Spleen (tissue), 11 donors: ENCODE data around the gene CHIC2. TPM values are rescaled to one million over a fixed set of nuclear protein-coding genes. Genes with fewer than 3 reads are reported as not detected.
A peak's percentile ranks its signal among the peaks of the same experiment; 100 is the strongest.

Experiments used
- DNase-seq: peaks from one replicate; pipeline ENCODE4 v3.0.0-alpha.2; 2020
- H3K27ac ChIP-seq, 8 donors: fragments of 200-600 bp; sonication (generic) in 7 of 8; 1 replicate in 4 of 8; 2 replicates in 4 of 8; pipeline versions ENCODE4 v1.5.0 to v1.8.0; 2016 to 2021; ENCODE audit warnings: inconsistent platforms in 4 of 8, mild to moderate bottlenecking in 4 of 8, moderate library complexity in 1 of 8
- H3K27me3 ChIP-seq, 7 donors: fragments of 200-600 bp; sonication (generic) in 6 of 7; replicated peaks in 1 of 7; 1 replicate in 4 of 7; 2 replicates in 3 of 7; pipeline versions ENCODE4 v1.5.0 to v1.8.0; 2016 to 2021; ENCODE audit warnings: inconsistent platforms in 3 of 7, mild to moderate bottlenecking in 1 of 7
- H3K36me3 ChIP-seq, 6 donors: fragments of 200-600 bp; sonication (generic) in 5 of 6; 1 replicate in 4 of 6; 2 replicates in 2 of 6; pipeline versions ENCODE4 v1.5.0 to v1.8.0; 2016 to 2021; ENCODE audit warnings: inconsistent platforms in 2 of 6
- H3K4me1 ChIP-seq, 6 donors: fragments of 200-600 bp; sonication (generic) in 5 of 6; 1 replicate in 3 of 6; 2 replicates in 3 of 6; pipeline versions ENCODE4 v1.5.0 to v1.8.0; 2016 to 2021; ENCODE audit warnings: inconsistent platforms in 3 of 6
- H3K4me3 ChIP-seq, 8 donors: fragments of 200-600 bp; sonication (generic) in 7 of 8; 1 replicate in 4 of 8; 2 replicates in 4 of 8; pipeline versions ENCODE4 v1.5.0 to v1.8.0; 2016 to 2021; ENCODE audit warnings: inconsistent platforms in 4 of 8, mild to moderate bottlenecking in 4 of 8, moderate library complexity in 2 of 8
- H3K9me3 ChIP-seq, 8 donors: fragments of 200-600 bp; sonication (generic) in 7 of 8; 1 replicate in 4 of 8; 2 replicates in 4 of 8; pipeline versions ENCODE4 v1.5.0 to v1.8.0; 2016 to 2021; ENCODE audit warnings: inconsistent platforms in 4 of 8
- POLR2A ChIP-seq, 3 donors: fragments of 450-650 bp; IDR thresholded peaks; one replicate each; pipeline ENCODE4 v1.5.1; 2017; ENCODE audit warnings: antibody characterized with exemption in 3 of 3, mild to moderate bottlenecking in 1 of 3
- POLR2AphosphoS5 ChIP-seq, 3 donors: sonication (generic); formaldehyde crosslinking; IDR thresholded peaks; one replicate each; pipeline ENCODE4 v1.5.1; 2017; ENCODE audit warnings: antibody characterized with exemption in 3 of 3
- WGBS, 5 donors: extraction: QIAGEN DNeasy Blood & Tissue Kit in 3 of 5; methylation state at CpG; one replicate each; pipeline versions ENCODE4 v1.1.5 to v1.1.7; 2013 to 2018; 5-methylcytosine and 5-hydroxymethylcytosine counted together
- intact Hi-C: fragments of 100-400 bp; cut with DNase I; formaldehyde crosslinking; loops from one replicate; pipeline ENCODE4 v1.15.0; 2023; ENCODE audit warnings: low total_unique reads
- polyA plus RNA-seq, 3 donors: library from polyadenylated mRNA; stranded (reverse); fragments of 200-250 nt; gene quantifications; one replicate each; pipeline ENCODE4 v1.2.1, GENCODE V29; 2013
- total RNA-seq, 7 donors: library from RNA; depleted of rRNA in 3 of 7; stranded (reverse); fragments of >200 nt in 3 of 7; fragmentation: NEBNext Ultra II Directional in 4 of 7; extraction: Animal tissue kit (Norgen Biotek cat#: 25700) in 4 of 7; gene quantifications; one replicate each; pipeline versions ENCODE4 v1.1.0 to v1.2.1, GENCODE V29; 2016 to 2021
- TF ChIP-seq, protein P1 (sequence below), 11 experiments: fragments of 200-600 bp in 7 of 11; fragments of 450-650 bp in 4 of 11; sonication (generic) in 4 of 11; IDR thresholded peaks in 8 of 11; conservative IDR thresholded peaks in 3 of 11; 1 replicate in 7 of 11; 2 replicates in 4 of 11; pipeline versions ENCODE4 v1.4.0 to v1.8.0; 2016 to 2021; ENCODE audit warnings: antibody characterized with exemption in 11 of 11, inconsistent platforms in 4 of 11, mild to moderate bottlenecking in 1 of 11
- donor health status: healthy with polysubstance abuse.
- donor health status: DM: no; HTN: no; CAD: no; lungs with moderate emphysema.
- donor health status: DM: no; HTN: no; CAD: no.
- donor health status: Bipolar disorder and iron deficiency.
- donor health status: healthy.
- donor health status: DM: no; HTN: no; CAD: no.
- donor health status: DM: yes; HTN: yes; CAD: no.

CHIC2 gene
- total and polyA plus RNA-seq, 10 donors: 7.6 to 68.2 (median 39.7) TPM

DNA sequence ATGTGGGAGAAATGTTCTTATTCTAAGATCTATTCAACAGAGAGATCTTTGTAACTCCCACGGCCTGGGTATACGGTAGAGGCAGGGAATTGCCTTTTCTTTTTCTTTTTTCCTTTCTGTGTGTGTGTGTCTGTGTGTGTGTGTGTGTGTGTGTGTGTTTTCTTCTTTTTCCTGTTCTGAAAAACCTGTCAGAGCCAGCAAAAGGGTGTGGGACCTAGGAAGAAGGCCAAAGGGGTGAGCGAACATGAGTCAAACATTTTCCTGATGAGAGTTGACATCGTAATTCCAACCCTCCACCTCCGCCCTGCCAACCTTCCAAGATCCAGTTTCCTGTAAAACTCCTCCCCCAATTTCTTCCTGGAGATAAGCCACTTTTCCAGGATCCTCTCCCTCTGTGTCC is 2.8 kb upstream of the CHIC2 start:
- Histone ChIP-seq H3K4me3 (no peak overlapping the region), H3K27ac (peak overlapping the region in 7 of 8 donors; percentile 30 to 99 (median 61)), H3K4me1 (peaks cover 22 to 37% (median 30%) of the 10 kb centered on the region in 6 donors), H3K27me3 (no peaks in the 10 kb centered on the region), H3K36me3 (no peaks in the 10 kb centered on the region), H3K9me3 (peaks cover 0 to 4% (median 0%) of the 10 kb centered on the region in 8 donors)
- TF ChIP-seq POLR2A (IDR thresholded peaks at IDR 0.05): no peak
- 57 to 66% (median 58%) methylated on average over 5 of the region's 5 CpGs for WGBS, 5 donors
- no peak for DNase-seq
- intact Hi-C loops: no loop called here

GRCh38 chr4:54066718-54067129 is 2.3 kb upstream of the CHIC2 start:
- Histone ChIP-seq H3K9me3 (peaks cover 0 to 4% (median 0%) of the 10 kb centered on the region in 8 donors), H3K27me3 (no peaks in the 10 kb centered on the region), H3K27ac (peak overlapping the region in 7 of 8 donors; percentile 30 to 99 (median 61)), H3K36me3 (no peaks in the 10 kb centered on the region), H3K4me3 (no peak overlapping the region), H3K4me1 (peaks cover 26 to 41% (median 34%) of the 10 kb centered on the region in 6 donors)
- intact Hi-C loops: no loop called here
- no peak for DNase-seq
- TF ChIP-seq POLR2AphosphoS5 (IDR thresholded peaks at IDR 0.05) (no peak), POLR2A (IDR thresholded peaks at IDR 0.05) (no peak)
- TF ChIP-seq, protein P1, sequence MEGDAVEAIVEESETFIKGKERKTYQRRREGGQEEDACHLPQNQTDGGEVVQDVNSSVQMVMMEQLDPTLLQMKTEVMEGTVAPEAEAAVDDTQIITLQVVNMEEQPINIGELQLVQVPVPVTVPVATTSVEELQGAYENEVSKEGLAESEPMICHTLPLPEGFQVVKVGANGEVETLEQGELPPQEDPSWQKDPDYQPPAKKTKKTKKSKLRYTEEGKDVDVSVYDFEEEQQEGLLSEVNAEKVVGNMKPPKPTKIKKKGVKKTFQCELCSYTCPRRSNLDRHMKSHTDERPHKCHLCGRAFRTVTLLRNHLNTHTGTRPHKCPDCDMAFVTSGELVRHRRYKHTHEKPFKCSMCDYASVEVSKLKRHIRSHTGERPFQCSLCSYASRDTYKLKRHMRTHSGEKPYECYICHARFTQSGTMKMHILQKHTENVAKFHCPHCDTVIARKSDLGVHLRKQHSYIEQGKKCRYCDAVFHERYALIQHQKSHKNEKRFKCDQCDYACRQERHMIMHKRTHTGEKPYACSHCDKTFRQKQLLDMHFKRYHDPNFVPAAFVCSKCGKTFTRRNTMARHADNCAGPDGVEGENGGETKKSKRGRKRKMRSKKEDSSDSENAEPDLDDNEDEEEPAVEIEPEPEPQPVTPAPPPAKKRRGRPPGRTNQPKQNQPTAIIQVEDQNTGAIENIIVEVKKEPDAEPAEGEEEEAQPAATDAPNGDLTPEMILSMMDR (IDR thresholded peaks at IDR 0.05 in 8 of 11, conservative IDR thresholded peaks at IDR 0.05 in 3 of 11): no peak
- WGBS, 5 donors: 34 to 47% (median 40%) methylated on average over 2 of the region's 2 CpGs

GRCh38 chr4:54066088-54066415 is 1.6 kb upstream of the CHIC2 start:
- H3K27ac ChIP-seq: peak overlapping the region in 7 of 8 donors; percentile 92 to 100 (median 99)
- H3K9me3 ChIP-seq: peaks cover 0 to 4% (median 0%) of the 10 kb centered on the region in 8 donors
- DNase-seq: no peak
- H3K4me1 ChIP-seq: peaks cover 33 to 48% (median 41%) of the 10 kb centered on the region in 6 donors
- no peak for TF ChIP-seq POLR2A (IDR thresholded peaks at IDR 0.05)
- TF ChIP-seq, protein P1 (IDR thresholded peaks at IDR 0.05 in 8 of 11, conservative IDR thresholded peaks at IDR 0.05 in 3 of 11): no peak
- no peak for TF ChIP-seq POLR2AphosphoS5 (IDR thresholded peaks at IDR 0.05)
- H3K36me3 ChIP-seq: no peaks in the 10 kb centered on the region
- intact Hi-C loops: no loop called here
- WGBS, 5 donors: 68 to 91% (median 78%) methylated on average over 2 of the region's 2 CpGs
- no peaks in the 10 kb centered on the region for H3K27me3 ChIP-seq
- H3K4me3 ChIP-seq: no peak overlapping the region

DNA sequence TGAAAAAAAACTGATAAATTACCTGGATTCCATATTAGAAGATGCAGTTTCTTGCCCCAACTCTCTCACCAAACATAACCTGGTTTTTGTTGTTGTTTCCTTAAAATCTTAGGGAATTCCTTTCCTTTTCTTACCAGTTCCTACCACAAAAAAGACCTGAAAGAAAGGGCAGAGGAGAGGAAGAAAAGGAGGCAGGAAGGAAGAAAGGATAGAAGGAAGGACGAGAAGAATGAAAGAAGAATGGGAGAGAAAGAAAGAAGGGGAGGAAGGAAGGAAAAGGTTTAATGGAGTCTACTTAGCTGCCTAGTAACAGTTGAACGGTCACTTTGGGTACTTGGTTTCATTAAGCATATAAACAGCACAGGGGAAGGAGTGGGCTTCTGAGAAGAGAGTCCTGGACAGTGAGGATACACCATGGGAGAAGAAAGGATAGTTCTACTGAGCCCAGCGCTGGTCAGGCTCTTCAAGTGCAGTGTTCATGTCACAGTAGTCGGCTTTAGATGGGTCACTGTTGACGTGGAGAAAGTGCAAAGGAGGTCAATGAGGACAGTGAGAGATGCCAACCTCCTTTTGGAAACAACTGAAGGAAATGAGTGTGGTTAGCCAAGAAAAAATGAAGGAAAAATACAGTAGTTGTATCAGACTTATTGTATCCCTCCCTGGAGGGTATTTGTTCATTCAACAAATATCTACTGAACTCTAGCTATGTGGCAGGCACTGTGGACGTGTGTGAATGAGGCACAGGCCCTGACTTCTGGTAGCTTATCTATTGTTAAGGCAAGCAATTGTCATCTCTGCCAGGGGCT is 1.1 kb upstream of the CHIC2 start:
- no peak for DNase-seq
- Histone ChIP-seq H3K9me3 (peaks cover 0 to 4% (median 0%) of the 10 kb centered on the region in 8 donors), H3K27me3 (no peaks in the 10 kb centered on the region), H3K36me3 (no peaks in the 10 kb centered on the region), H3K4me1 (peaks cover 39 to 54% (median 46%) of the 10 kb centered on the region in 6 donors), H3K27ac (peak overlapping the region; percentile 92 to 100 (median 99)), H3K4me3 (peak overlapping the region in 6 of 8 donors; percentile 81 to 97 (median 94))
- intact Hi-C loops: no loop called here
- no peak for TF ChIP-seq POLR2A (IDR thresholded peaks at IDR 0.05)
- TF ChIP-seq POLR2AphosphoS5 (IDR thresholded peaks at IDR 0.05): peak in 1 of 3 donors; percentile 76
- 45 to 55% (median 52%) methylated on average over 6 of the region's 6 CpGs for WGBS, 5 donors

- TF ChIP-seq POLR2A (IDR thresholded peaks at IDR 0.05) (no peak), POLR2AphosphoS5 (IDR thresholded peaks at IDR 0.05) (peak in 1 of 3 donors; percentile 14)
- TF ChIP-seq, protein P1 (IDR thresholded peaks at IDR 0.05 in 8 of 11, conservative IDR thresholded peaks at IDR 0.05 in 3 of 11): peak in 2 of 11 experiments; percentile 3 to 16
These were observed 578 bp downstream of the CHIC2 start for GRCh38 chr4:54063737-54064316.

More at GRCh38 chr4:54063737-54064316, 578 bp downstream of the CHIC2 start:
- DNase-seq: peak; percentile 94
- Histone ChIP-seq H3K27me3 (no peaks in the 10 kb centered on the region), H3K4me3 (peak overlapping the region; percentile 67 to 97 (median 94)), H3K27ac (peak overlapping the region; percentile 92 to 100 (median 99)), H3K4me1 (peaks cover 55 to 70% (median 63%) of the 10 kb centered on the region in 6 donors), H3K36me3 (peaks cover 0 to 9% (median 0%) of the 10 kb centered on the region in 6 donors), H3K9me3 (peaks cover 0 to 4% (median 0%) of the 10 kb centered on the region in 8 donors)
- WGBS, 5 donors: 0 to 2% (median 0%) methylated on average over 26 to 38 of the region's 38 CpGs
- intact Hi-C loops: no loop called here
